CD14-positive monocyte (primary cell): Measurements from ENCODE around the gene CABP7. TPM values are rescaled to one million over a fixed set of nuclear protein-coding genes. Genes with fewer than 3 reads are reported as not detected.

Experiments
- DNase-seq, 3 donors: peaks; one replicate each; pipeline ENCODE4 v3.0.0-alpha.2; 2011 to 2022
- H2AFZ ChIP-seq: 2 replicates; pipeline ENCODE4 v1.6.0; 2012; ENCODE audit warnings: mild to moderate bottlenecking, low read depth, low read length, inconsistent platforms; ENCODE audit not compliant: insufficient read depth, poor library complexity, severe bottlenecking
- H3K27ac ChIP-seq, 2 donors: 1 replicate in 1 of 2; 2 replicates in 1 of 2; pipeline ENCODE4 v1.5.1; 2012 to 2013; ENCODE audit warnings: low read length in 2 of 2, control low read depth in 1 of 2, inconsistent platforms in 1 of 2, low read depth in 1 of 2, mild to moderate bottlenecking in 1 of 2
- H3K27me3 ChIP-seq, 2 donors: one replicate each; pipeline versions ENCODE4 v1.6.0 to v1.6.1; 2011 to 2013; ENCODE audit warnings: low read length in 2 of 2; ENCODE audit not compliant: control insufficient read depth in 2 of 2, insufficient read depth in 2 of 2
- H3K36me3 ChIP-seq, 2 donors: replicated peaks in 1 of 2; 1 replicate in 1 of 2; 2 replicates in 1 of 2; pipeline versions ENCODE4 v1.5.1 to v1.6.1; 2012 to 2013; ENCODE audit warnings: low read length in 2 of 2, control low read depth in 1 of 2, inconsistent platforms in 1 of 2, mild to moderate bottlenecking in 1 of 2; ENCODE audit not compliant: insufficient read depth in 2 of 2, control insufficient read depth in 1 of 2
- H3K4me1 ChIP-seq, 2 donors: 1 replicate in 1 of 2; 2 replicates in 1 of 2; pipeline versions ENCODE4 v1.5.1 to v1.6.1; 2012 to 2013; ENCODE audit warnings: low read length in 2 of 2, control low read depth in 1 of 2, inconsistent platforms in 1 of 2, mild to moderate bottlenecking in 1 of 2, moderate library complexity in 1 of 2; ENCODE audit not compliant: insufficient read depth in 2 of 2, control insufficient read depth in 1 of 2
- H3K4me2 ChIP-seq: replicated peaks from 2 replicates; pipeline ENCODE3; 2012; ENCODE audit warnings: low read length, moderate library complexity, mild to moderate bottlenecking; ENCODE audit not compliant: poor library complexity, severe bottlenecking; ENCODE audit errors: extremely low read depth
- H3K4me3 ChIP-seq, 3 experiments: fragments of 200-600 bp in 1 of 3; sonication (generic) in 1 of 3; replicated peaks in 1 of 3; 1 replicate in 2 of 3; 2 replicates in 1 of 3; pipeline ENCODE4 v1.5.1; 2011 to 2013; ENCODE audit warnings: low read length in 3 of 3, mild to moderate bottlenecking in 3 of 3, control low read depth in 2 of 3, low read depth in 2 of 3, inconsistent platforms in 1 of 3, moderate library complexity in 1 of 3
- H3K79me2 ChIP-seq: 2 replicates; pipeline ENCODE4 v1.6.0; 2012; ENCODE audit warnings: mild to moderate bottlenecking, control low read depth, inconsistent platforms, low read length, moderate library complexity; ENCODE audit not compliant: insufficient read depth
- H3K9ac ChIP-seq: 2 replicates; pipeline ENCODE4 v1.6.0; 2017; ENCODE audit warnings: low read length, mild to moderate bottlenecking; ENCODE audit not compliant: insufficient read depth, poor library complexity, severe bottlenecking
- H3K9me3 ChIP-seq, 2 donors: replicated peaks in 1 of 2; 1 replicate in 1 of 2; 2 replicates in 1 of 2; pipeline versions ENCODE4 v1.5.1 to v1.6.1; 2012 to 2013; ENCODE audit warnings: low read length in 2 of 2, control low read depth in 1 of 2; ENCODE audit not compliant: control insufficient read depth in 1 of 2, insufficient read depth in 1 of 2
- H4K20me1 ChIP-seq: 2 replicates; pipeline ENCODE4 v1.6.0; 2012; ENCODE audit warnings: mild to moderate bottlenecking, low read length, control low read depth, moderate library complexity; ENCODE audit not compliant: insufficient read depth
- H3K27ac Mint-ChIP-seq, 7 donors: one replicate each; pipeline ENCODE4 v1.8.0; 2020; ENCODE audit warnings: mild to moderate bottlenecking in 7 of 7, mixed read lengths in 7 of 7, moderate library complexity in 6 of 7, inconsistent platforms in 2 of 7
- H3K27me3 Mint-ChIP-seq, 3 donors: one replicate each; pipeline ENCODE4 v1.8.0; 2021 to 2022; ENCODE audit warnings: low read depth in 3 of 3, mild to moderate bottlenecking in 3 of 3, mixed read lengths in 3 of 3, moderate library complexity in 3 of 3, inconsistent platforms in 1 of 3
- H3K36me3 Mint-ChIP-seq, 2 donors: one replicate each; pipeline ENCODE4 v1.8.0; 2020; ENCODE audit warnings: mixed read lengths in 2 of 2, inconsistent platforms in 1 of 2, mild to moderate bottlenecking in 1 of 2
- H3K4me1 Mint-ChIP-seq: one replicate; pipeline ENCODE4 v1.8.0; 2020; ENCODE audit warnings: mild to moderate bottlenecking, mixed read lengths
- H3K4me3 Mint-ChIP-seq, 2 donors: one replicate each; pipeline ENCODE4 v1.8.0; 2020; ENCODE audit warnings: mild to moderate bottlenecking in 2 of 2, mixed read lengths in 2 of 2, moderate library complexity in 1 of 2
- H3K9me3 Mint-ChIP-seq, 7 donors: one replicate each; pipeline ENCODE4 v1.8.0; 2020 to 2022; ENCODE audit warnings: mixed read lengths in 7 of 7, mild to moderate bottlenecking in 6 of 7, moderate library complexity in 6 of 7, inconsistent platforms in 2 of 7
- CTCF ChIP-seq: fragments of 200-600 bp; IDR thresholded peaks from one replicate; pipeline ENCODE4 v1.8.0; 2022; ENCODE audit warnings: antibody characterized with exemption, mild to moderate bottlenecking
- WGBS: methylation state at CpG from one replicate; pipeline ENCODE4 v1.1.5; 2013; ENCODE audit warnings: missing lambda C conversion rate; ENCODE audit not compliant: insufficient coverage; 5-methylcytosine and 5-hydroxymethylcytosine counted together
- intact Hi-C, 2 donors: fragments of 100-400 bp; cut with micrococcal nuclease; formaldehyde crosslinking; loops; one replicate each; pipeline versions ENCODE4 v1.15.0 to v1.15.1; 2023
- polyA plus RNA-seq, 3 donors: library from polyadenylated mRNA; depleted of rRNA in 1 of 3; unstranded in 2 of 3; stranded (reverse) in 1 of 3; fragments of 300-500 nt in 2 of 3; fragments of >200 nt in 1 of 3; fragmentation: Illumina TruSeq in 2 of 3; gene quantifications; 1 replicate in 2 of 3; 2 replicates in 1 of 3; pipeline ENCODE4 v1.2.3, GENCODE V29; 2012 to 2021

The CABP7 gene
- polyA plus RNA-seq, 3 donors: 0.11 to 0.14 TPM; not detected in 1

- Histone ChIP-seq H3K9me3 (no peaks in the 10 kb centered on the region), H3K4me3 (no peak overlapping the region), H3K27me3 (no peaks in the 10 kb centered on the region), H3K4me2 (no peak overlapping the region), H3K36me3 (peaks cover 12 to 29% of the 10 kb centered on the region in 2 donors), H3K79me2 (peaks cover 24% of the 10 kb centered on the region), H2AFZ (no peak overlapping the region), H3K4me1 (peaks cover 9 to 13% of the 10 kb centered on the region in 2 donors), H3K9ac (no peak overlapping the region), H3K27ac (no peak overlapping the region), H4K20me1 (no peaks in the 10 kb centered on the region)
- Mint-ChIP-seq H3K27ac (peak overlapping the region in 1 of 7 donors; percentile 87), H3K36me3 (peaks cover 20 to 24% of the 10 kb centered on the region in 2 donors), H3K4me1 (peaks cover 14% of the 10 kb centered on the region), H3K9me3 (no peaks in the 10 kb centered on the region), H3K27me3 (peaks cover 0 to 2% (median 2%) of the 10 kb centered on the region in 3 donors), H3K4me3 (no peak overlapping the region)
- WGBS: 81% methylated on average over 5 of the region's 5 CpGs
- no peak for DNase-seq
- intact Hi-C loops: no loop called here
- TF ChIP-seq CTCF: peak; percentile 17
Observed at GRCh38 chr22:29772170-29772641, 52.4 kb downstream of the CABP7 start.

DNA sequence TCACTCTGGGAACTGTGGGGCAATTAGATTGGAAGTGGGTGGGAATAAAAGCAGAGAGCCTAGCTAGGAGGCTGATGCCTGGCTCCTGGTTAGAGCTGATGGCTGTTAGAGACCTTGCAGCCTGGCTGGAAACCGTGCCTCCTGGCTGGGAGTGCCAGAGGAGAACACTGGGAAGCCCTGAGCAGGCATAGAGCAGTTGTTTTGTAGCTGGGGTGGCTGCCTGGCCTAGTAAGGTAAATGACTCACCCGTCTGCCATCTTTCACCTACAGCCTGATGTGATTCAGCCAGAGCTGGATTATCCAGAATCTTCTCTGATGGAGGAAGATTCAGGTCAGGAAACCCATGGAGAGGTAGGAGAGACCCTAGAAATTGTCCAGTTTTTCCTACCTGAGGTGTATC is 53.4 kb downstream of the CABP7 start:
- Histone ChIP-seq H3K27me3 (no peaks in the 10 kb centered on the region), H3K9me3 (no peaks in the 10 kb centered on the region), H3K4me2 (no peak overlapping the region), H3K4me3 (no peak overlapping the region), H3K27ac (no peak overlapping the region), H3K36me3 (peaks cover 12 to 29% of the 10 kb centered on the region in 2 donors), H3K4me1 (peaks cover 2 to 5% of the 10 kb centered on the region in 2 donors), H2AFZ (no peak overlapping the region), H4K20me1 (no peaks in the 10 kb centered on the region), H3K79me2 (peaks cover 14% of the 10 kb centered on the region), H3K9ac (no peak overlapping the region)
- no peak for DNase-seq
- WGBS: 83% methylated on average over 1 of the region's 2 CpGs
- peak overlapping the region in 2 of 7 donors; percentile 36 to 69 for H3K27ac Mint-ChIP-seq
- no peaks in the 10 kb centered on the region for H3K9me3 Mint-ChIP-seq
- peaks cover 6% of the 10 kb centered on the region for H3K4me1 Mint-ChIP-seq
- peaks cover 20 to 24% of the 10 kb centered on the region in 2 donors for H3K36me3 Mint-ChIP-seq
- no peak overlapping the region for H3K4me3 Mint-ChIP-seq
- intact Hi-C loops: no loop called here
- peaks cover 0 to 5% (median 2%) of the 10 kb centered on the region in 3 donors for H3K27me3 Mint-ChIP-seq
- TF ChIP-seq CTCF: no peak
